GM18505 (cell line): Measurements from ENCODE around the gene RSPH6A.
"Not testable (repeated sequence)": the region's sequence is repeated elsewhere in the genome, so short reads cannot be mapped to it uniquely, and the experiment has no call there.

ENCODE experiments used
- ATAC-seq: cut with Tn5 transposase; IDR thresholded peaks from one replicate; pipeline ENCODE4 v1.9.1; 2021; ENCODE audit not compliant: unreplicated experiment
- POLR2A ChIP-seq: IDR thresholded peaks from 4 replicates; pipeline ENCODE4 v1.6.1; 2011; ENCODE audit warnings: borderline replicate concordance; ENCODE audit not compliant: insufficient read depth, insufficient read length; ENCODE audit errors: extremely low read depth

Gene RSPH6A

DNA sequence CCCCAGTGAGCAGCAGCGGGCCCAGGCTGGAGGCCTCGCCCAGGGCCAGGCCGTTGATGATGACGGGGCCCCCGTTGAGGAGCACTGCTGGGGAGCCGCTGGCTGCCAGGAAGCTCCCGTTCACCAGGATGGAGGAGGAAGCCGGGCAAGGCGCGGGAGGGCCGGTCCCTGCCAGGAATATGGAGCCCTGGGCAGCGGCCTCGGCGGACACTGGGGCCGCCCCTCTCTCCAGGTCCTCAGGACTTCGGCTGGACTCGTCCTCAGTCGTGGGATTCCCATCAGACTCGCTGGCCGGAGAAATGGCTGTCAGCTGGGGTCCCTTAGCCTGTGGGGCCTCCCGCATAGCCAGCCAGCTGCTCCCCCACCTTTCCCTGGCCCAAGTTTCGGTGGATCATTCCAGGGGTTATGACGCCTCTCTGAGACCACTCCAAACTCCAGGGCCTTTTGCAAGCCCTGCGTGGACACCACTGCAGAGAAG is 48.2 kb downstream of the RSPH6A start:
- no peak for TF ChIP-seq POLR2A
- no peak for ATAC-seq

DNA sequence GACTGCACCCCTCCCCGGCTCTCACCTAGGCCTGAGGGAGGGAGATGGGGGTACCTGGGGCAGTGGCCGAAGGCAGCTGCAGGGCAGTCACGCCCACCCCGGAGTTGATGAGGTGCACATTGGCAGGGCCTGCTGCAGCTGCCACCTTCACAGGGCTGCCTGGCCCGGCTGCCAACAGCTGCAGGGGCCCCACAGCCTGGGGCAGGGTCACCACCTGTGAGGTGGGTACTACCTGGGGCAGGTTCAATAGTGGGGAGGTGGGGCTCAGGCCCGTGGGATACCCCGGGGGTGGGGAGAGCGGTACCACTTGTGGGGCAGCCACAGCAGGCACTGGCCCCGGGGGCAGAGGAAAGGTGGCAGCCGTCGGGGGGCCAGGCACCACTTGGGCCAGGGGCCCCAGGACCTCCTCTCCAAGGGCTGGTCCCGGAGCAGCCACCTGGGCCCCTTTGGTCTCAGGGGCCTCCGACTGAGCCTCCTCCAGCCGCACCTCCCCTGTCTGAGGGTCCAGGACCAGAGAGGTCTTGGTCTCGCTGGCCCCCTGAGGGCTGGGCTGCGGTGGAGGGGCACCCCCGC is 48.7 kb downstream of the RSPH6A start:
- TF ChIP-seq POLR2A: no peak
- no peak for ATAC-seq

DNA sequence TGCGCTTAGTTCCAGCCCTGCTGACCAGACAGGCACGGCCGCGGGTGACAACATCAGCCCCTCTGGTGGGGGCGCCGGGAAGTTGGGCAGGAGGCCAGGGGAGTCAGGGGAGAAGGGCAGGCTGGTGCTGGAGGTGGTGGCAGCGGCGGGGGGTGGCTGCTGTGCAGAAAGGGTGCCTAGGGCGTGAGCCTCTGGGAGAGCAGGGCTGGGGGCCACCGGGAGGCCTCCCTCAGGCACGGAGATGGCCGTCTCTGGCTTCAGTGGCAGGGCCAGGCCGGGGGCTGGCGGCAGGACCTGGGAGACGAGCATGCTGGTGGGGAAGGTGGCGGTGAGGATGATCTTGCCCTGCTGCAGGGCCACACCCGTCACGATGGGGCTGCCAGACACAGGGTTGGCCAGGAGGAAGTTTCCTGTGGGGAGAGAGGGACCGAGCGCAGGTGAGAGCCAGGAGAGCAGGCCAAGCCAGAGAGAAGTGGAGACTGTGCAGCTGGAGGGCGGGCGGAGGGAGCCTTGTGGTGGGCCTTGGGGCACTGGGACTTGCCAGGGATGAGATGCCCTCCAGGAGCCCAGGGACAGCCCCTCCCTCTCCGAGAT is 49.3 kb downstream of the RSPH6A start:
- no peak for ATAC-seq
- no peak for TF ChIP-seq POLR2A

DNA sequence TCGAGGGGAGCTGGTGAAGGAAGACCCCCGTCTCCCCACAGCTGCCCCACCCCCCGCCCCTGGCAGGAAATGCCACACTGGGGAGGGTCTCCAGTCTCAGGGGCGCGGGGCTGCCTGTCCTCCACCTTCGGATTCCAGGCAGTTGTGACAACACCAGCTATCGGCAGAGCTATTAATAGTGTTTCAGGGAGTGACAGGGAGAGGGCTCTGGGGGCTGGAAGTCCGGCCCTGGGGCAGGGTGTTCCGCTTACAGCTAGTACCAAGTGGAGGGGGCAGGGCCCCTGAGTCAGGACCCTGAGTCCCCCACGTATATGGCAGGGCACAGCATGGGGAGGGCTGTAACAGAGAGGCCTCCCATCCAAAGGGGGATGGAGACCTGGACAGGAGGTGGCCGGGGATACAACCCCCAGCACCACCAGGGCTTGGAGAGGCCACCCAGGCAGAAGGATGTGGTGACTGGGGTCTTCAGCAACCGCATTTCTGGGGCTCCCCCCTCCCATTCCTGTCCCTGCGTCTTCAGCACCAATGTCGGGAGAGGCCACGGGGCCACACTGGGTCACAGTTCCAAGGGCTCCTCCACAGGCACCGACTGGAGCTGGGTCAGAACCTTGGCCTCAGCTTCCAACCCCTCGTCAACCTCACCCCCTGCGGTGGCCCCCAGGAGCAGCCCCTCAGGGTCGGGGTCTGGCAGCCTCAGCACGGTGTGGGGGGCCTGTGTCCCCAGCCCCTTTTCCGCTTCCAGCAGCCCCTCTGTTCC is 50.0 kb downstream of the RSPH6A start:
- TF ChIP-seq POLR2A: no peak

DNA sequence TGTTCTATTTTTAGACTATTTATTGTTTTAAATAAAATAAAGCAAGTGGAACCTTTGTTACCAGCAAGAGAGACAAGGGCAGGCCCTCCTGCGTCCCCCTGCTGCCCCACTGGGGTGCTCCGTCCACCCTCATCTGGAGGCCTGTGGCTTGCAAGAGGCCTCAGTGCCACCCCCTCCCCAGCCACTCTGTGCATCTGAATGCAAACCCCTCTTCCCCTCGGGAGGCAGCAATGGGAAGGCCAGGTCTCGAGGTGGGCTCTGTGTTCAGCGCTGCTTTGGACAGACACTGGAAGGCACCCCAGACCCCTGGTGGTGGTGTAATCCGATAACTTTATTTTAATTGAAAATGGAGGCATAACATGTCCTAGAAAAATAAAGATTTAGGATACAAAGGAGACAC is 50.6 kb downstream of the RSPH6A start:
- TF ChIP-seq POLR2A: no peak
- no peak for ATAC-seq

More for the DNA sequence above, 50.0 kb downstream of the RSPH6A start:
- no peak for ATAC-seq

DNA sequence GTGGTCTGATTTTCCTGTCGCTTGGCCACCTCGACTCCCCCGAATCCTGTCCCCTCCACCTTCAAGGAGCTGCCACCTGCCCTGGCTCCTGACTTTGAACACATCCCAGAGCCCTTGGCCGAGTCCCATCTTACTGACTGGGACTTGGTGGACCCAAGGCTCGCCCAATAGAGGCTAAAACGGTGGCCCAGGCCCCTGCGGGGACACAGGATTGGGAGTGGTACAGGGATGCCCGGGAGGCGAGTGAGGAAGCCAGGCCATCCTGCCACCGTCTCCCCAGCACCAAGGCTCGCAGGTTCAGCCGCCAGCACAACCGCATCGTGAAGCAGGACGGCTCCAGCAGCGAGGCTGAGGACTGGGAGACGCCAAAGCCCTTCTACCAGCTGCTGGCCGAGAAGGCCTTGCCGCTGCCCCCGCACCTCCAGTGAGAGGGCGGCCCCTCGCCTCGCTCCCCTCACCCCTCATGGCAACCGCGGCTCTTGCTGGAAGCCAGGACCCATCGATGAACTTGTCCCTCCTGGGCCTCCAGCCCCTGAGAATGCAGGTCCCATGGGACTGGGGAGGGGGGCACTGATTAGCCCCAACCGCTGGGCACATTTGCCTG is 51.3 kb downstream of the RSPH6A start:
- TF ChIP-seq POLR2A: no peak
- no peak for ATAC-seq

DNA sequence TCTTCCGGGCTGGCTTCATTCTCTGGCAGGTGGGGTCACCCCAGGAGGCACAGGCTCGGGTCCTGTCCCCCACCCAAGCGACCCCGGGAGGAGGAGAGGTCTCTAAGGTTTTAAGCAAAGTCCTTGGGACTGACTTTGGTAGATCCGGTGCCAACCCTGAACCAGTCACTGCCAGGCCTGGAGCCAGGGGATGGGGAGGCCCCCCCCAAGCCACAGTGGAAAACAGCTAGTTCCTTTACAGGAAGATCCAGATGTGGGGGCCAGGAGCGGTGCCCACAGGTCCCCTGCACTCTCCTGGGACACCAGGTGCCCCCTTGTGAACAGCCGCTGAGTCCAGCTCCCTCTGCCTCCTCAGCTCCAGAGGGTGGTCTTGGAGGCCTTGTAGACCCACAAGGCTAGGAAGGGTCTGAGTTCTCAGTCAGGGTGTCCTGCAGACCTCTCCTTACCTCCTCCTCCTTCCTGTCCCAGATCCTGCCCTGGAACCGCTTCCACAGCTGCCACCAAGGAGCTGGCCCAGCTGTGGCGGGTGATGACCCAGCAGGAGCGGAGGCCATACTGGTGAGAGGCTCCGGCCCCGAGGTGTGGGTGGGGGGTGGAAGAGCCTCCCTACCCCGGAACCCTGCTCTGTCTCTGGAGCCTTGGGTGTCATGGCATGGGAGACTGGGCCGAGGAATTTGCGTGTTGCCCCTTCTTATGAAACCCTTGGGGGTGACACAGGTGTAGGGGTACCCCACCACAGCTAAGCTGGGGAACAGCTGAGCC is 52.1 kb downstream of the RSPH6A start:
- ATAC-seq: no peak
- no peak for TF ChIP-seq POLR2A

DNA sequence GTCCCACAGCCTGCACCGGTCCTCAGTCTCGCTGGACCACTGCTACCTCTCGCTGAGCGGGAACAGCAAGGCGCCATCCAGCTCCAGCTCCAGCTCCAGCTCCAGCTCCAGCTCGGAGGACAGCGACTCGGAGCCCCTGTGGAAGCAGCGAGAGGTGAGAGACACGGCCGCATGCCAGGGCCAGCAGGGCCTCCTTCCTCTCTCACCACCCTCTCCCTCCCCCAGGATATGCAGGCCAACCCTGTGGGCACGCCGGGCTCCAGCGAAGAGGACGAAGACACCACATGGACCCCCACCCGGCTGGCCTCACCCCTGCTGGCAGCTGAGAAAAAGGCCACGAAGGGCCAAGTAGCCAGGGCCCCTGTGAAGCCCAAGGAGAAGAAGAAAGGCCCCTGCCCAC is 53.4 kb downstream of the RSPH6A start:
- TF ChIP-seq POLR2A: no peak
- no peak for ATAC-seq

DNA sequence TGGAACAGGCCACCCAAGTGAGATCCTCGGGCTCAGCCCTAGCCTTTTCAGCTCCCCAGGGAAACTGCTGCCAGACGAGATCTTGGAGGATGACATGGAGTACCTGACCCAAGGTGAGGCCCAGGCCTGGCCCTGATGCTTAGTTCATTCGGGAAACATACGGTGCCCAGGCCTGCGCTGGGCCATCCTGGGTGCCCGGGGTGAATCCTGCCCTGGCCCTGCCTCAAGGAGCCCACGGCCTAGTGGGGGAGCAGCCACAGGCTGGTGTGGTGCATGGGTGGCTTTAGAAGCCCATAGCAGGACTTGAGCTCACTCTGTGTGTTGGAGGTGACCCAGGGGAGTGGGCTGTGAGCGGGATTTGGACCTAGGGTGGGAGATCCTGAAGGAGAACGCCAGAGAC is 56.2 kb downstream of the RSPH6A start:
- ATAC-seq: no peak
- TF ChIP-seq POLR2A: no peak

DNA sequence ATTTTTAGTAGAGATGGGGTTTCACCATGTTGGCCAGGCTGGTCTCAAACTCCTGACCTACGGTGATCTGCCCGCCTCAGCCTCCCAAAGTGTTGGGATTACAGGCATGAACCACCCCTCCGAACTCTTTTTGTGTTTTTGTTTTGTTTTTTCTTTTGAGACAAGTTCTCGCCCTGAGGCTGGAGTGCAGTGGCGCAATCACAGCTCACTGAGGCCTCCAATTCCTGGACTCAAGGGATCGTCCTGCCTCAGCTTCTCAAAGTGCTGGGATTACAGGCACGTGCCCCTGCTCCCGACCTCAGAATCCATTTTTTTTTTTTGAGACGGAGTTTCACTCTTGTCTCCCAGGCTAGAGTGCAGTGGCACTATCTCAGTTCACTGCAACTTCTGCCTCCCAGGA is 57.4 kb downstream of the RSPH6A start:
- TF ChIP-seq POLR2A: no peak
- no peak for ATAC-seq

DNA sequence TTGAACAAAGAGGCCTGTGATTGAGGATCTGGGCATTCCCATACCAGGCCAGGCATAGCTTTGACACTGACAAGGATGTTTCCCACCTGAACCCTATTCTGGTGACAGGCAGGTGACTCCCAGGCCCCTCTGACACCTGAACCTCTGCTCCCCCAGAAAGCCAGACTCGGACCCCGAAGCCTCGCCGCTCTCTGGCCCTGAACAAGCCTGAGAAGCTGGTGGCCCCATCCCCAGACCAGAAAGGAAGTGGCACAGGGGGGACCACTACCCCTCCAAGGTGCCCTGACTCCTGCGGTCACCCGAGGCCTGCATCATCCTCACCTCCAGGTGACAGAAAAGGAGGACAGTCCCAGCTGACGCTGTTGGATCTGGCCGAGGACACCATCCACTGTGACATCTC is 60.8 kb downstream of the RSPH6A start:
- ATAC-seq: no peak
- TF ChIP-seq POLR2A: no peak

DNA sequence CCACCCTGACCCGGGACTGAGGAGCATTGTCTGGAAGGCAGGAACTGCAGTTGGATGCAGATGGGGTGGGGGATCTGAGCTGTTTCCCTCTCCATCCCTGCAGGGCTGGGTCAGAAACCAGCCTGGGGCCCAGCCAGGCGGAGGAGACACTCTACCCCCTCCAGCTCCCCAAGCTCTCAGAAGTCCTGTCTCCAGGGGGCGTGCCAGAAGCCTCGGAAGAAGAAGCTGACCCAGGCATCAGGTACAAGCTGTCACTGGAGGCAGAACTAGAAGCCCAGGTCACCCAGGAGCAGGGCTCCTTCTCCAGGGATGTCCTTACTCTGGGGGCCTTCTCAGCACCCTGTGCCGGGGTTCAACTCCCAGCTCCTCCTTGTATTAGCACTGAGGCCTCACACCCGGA is 61.6 kb downstream of the RSPH6A start:
- no peak for TF ChIP-seq POLR2A
- ATAC-seq: no peak

DNA sequence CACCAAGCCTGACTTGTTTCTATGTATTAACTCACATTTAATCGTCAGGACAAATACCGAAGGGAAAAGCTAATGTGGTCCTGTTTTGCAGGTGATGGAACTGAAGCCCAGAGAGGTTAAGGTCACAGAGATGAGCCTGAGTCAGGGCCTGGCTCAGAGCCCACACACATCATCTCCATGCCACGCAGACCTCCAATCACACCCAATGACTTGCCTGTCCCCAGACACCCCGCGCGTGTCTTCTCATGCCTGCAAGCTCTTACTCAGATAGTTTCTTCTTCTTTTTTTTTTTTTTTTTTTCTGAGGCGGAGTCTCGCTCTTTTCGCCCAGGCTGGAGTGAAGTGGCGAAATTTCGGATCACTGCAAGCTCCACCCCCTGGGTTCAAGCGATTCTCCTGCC is 62.5 kb downstream of the RSPH6A start:
- no peak for TF ChIP-seq POLR2A
- ATAC-seq: no peak

DNA sequence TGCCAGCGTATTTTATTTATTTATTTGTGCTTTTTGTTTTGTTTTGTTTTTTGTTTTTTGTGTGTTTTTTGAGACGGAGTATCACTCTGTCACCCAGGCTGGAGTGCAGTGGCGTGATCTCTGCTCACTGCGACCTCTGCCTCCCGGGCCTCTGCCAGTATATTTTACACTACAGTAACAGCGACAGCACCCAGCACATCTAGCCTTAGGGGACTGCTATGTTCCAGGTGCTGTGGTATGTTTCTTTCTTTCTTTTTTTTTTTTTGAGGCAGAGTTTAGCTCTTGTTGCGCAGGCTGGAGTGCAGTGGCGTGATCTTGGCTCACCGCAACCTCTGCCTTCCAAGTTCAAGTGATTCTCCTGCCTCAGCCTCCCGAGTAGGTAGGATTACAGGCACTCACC is 63.6 kb downstream of the RSPH6A start:
- ATAC-seq: not testable (repeated sequence)
